GM21619 (cell line): ENCODE results near the gene TMEM242.

Source experiments
- ATAC-seq: cut with Tn5 transposase; IDR thresholded peaks from one replicate; pipeline ENCODE4 v1.9.1; 2021; ENCODE audit not compliant: unreplicated experiment

Gene TMEM242

DNA sequence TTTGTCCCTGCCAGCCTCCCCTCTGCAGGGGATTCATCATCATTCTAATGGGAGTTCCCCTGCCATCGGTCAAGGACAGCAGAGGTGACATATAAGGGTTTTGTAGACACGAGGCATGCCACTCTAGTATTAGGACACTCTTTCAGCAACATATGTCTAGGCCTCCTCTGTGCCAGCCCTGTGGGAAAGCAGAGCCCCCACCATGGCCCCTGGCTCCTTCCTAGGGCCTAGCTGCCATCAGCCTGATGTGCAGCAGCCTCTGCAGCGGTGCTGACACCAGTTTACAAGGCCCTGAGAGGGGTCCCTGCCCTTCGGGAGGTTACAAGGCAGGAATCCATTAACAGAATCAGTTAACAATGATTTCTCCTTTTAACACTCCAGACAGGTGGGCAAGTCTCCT, 32.5 kb downstream of the TMEM242 start:
- ATAC-seq = no peak

DNA sequence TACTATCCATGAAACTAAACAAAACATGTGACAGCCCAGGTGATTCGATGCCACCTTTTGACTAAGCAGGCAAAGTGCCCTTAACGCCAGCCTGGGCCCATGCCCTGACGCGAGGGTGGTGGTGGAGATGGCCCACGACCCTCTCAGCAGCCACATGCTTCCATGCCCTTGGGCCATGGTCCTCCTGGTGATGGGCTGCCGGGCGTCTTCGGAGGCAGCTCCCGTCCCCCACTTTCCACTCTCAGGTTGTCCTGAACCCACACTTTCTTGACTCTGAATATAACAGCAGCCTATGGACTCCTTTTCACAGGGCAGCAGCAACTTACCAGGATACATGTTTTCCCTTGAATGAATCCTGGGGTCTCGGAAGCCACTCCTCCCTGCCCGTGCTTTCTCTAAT, 33.6 kb downstream of the TMEM242 start:
- ATAC-seq = no peak

DNA sequence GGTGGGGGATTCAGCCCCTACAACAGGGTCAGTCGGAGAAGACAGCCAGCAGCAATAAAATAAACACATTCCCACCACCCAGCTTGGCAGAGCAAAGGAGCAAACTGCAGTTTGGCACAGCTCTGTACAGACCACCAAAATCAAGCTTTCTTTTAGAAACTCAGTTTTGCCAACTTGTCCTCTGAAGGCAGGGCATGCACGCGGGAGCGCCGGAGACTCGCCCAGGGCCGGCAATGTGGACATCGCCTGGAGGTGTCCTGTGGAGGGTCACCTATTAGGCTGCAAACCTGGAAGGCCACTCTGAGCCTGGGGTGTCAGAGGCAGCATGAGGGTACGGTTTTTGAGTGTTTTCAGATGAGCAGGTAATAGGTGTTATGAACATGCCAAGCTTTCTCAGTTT, 34.7 kb downstream of the TMEM242 start:
- no peak for ATAC-seq

DNA sequence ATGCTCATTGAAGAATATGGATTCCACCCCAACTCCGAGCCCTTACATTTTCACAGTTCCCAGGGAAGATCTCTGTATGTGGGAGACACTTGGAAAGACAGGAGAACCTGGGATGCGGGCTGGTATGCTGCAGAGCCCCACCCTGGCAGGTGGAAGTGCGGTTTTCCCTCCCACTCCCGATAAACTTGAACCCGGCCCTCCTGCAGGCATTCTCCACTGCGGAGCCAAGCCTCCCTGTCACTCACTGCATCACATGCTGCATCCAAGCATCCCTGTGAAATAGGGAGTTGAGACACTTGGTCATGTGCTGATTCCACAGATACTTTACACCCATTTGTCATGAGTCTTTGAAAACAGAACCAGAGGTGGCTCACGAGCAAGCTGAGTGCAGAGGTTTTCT, 35.4 kb downstream of the TMEM242 start:
- no peak for ATAC-seq

DNA sequence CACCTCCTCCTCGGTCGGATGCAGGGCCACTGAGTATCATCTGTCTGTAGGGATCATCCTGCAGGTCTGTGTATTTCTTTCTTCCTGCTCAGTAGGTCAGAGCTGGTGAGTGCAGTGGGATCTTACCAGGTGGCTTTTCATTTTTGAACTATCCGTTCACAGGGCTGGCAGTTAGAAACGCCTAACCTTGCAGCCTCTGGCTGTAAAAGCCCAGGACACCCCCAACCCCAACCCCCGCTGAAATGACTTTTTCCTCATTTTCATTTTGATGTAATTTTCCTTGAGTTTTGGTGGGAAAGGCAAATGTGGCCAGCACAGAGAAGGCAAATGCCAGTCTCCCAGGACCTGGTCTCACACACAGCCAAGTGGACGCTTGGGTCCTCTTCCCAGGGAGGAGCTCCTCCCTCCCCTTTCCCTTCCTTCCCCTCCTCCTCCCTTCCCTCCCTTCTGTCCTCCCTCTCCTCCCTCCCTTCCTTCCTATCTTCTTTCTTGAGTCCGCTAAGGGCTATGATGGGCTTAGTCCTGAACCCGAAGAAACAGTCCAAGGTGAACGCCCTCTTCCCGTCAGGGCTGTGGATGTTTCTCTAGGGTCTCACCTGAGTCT, 36.0 kb downstream of the TMEM242 start:
- ATAC-seq = no peak

DNA sequence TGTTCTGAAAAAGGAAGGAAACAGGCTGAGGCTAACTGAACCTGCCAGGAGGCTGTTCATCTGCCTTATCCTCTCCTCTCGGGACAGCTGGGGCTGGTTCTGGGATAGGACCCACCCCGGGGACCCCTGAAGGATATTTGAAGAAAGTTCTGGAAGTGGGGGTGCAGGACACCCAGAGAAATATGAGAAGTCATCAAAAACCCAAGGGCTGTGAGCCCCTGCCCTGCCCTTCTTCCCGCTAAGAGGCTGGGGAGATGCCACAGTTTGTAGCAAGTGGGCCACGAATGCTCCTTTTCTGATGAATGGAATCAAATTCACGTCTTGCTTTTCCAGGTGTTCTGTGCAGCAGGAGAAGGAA, 37.9 kb downstream of the TMEM242 start:
- no peak for ATAC-seq

DNA sequence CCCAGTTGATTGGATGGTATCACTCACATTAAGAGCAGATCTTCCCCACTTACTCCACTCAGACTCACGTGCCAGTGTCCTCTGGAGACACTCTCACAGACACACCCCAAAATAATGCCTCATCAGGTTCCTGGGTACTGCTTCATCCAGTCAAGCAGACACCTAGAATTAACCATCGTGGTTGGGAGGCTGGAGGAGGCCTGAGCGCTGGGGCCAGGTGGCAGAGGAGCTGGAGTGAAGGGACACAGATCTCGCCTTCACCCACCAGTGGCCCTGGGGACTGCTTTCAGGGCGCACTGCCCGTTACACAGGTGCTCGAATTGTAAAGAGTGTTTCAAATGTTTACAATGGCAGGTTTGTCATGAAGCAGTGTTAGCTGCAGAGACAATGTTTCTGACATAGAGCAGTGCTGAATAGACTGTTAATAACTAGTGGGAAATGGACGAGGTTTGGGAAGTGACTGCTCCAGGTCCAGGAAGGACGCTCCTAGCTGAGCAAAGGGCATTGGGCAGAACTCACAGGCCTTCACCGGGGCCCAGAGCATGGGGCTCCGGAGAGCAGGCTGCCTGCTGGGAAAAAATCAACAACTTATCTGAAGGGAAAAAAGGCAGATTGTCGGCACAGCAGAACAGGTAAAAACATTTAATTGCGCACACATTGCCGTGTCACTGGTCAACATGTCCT, 38.4 kb downstream of the TMEM242 start:
- no peak for ATAC-seq

DNA sequence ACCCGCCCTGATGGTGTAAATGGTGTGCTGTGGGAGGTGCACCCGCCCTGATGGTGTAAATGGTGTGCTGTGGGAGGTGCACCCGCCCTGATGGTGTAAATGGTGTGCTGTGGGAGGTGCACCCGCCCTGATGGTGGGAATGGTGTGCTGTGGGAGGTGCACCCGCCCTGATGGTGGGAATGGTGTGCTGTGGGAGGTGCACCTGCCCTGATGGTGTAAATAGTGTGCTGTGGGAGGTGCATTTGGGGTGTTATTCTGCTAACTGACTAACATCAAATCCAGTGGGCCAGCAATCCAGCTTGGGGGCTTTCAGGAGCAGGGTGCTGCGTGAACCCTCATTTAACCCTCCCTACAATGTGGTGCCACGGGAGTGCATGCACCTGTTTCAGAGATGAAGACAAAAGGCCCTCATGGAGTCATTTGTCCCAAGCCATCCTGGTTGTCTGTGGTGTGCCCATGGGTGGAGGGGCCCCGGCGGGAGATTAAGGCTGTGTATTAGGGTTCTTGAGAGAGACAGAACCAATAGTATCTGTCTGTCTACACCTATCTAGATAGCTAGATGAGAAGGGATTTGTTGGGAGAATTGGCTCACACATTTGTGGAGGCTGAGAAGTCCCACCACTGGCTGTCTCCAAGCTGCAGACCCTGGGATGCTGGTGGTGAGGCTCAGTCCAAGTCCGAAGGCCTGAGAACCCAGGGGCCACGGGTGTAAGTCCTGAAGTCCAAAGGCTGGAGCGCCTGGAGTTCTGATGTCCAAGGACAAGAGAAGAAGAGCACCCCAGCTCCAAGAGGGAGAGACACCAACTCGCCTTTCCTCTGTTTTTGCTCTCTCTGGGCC, 39.2 kb downstream of the TMEM242 start:
- no peak for ATAC-seq

DNA sequence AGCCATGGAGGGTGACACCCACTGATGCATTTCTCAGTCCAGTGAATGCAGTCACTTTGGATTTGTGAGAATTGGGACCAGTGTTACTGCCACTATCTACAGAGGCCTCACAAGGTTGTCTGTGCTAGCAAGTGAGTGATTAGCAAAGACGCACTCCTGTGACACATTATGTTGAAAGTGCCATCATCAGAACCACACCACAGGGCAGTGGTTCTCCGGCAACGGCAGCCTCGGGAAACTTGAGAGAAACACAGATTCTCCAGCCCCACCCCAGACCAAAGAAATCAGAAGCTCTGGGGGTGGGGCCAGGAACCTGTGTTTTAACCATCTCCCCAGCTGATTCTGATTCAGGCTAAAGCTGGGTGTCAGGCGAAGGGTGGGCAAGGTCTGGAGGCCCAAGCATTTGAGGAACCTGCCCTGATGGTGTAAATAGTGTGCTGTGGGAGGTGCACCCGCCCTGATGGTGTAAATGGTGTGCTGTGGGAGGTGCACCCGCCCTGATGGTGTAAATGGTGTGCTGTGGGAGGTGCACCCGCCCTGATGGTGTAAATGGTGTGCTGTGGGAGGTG, 39.9 kb downstream of the TMEM242 start:
- no peak for ATAC-seq

DNA sequence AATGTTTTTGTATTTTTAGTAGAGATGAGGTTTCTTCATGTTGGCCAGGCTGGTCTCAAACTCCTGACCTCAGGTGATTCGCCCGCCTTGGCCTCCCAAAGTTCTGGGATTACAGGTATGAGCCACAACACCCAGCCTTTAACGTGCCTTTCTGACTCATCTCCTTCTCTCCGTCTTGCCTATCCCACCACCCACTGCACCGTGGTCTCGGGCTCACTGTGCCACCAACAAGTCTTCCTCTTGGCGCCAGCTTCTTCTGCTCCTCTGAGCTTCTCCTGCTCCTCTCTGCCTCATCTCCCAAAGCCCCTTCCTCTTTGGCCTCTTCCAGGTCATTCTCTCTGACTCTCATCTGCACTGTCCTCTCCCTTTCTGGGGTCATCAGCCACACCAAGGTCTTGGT, 41.0 kb downstream of the TMEM242 start:
- no peak for ATAC-seq

DNA sequence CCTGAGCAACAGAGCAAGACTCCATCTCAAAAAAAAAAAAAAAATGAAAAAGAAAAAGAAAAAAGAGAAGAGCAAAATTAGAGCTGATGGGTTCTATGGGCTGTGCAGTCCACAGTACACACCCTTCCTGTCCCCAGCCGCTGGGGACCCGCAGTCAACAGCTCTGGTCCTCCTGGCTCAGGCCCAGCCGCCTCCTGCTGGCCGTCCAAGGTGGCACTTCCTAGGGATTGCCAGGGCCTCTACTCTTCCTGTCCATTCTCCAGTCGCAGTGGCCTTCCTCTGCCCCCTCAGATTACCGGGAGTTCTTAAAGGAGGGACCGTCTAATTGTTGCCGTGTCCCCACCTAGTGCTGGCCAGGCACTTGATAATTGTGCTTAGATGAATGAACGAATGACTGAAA, 41.7 kb downstream of the TMEM242 start:
- no peak for ATAC-seq

DNA sequence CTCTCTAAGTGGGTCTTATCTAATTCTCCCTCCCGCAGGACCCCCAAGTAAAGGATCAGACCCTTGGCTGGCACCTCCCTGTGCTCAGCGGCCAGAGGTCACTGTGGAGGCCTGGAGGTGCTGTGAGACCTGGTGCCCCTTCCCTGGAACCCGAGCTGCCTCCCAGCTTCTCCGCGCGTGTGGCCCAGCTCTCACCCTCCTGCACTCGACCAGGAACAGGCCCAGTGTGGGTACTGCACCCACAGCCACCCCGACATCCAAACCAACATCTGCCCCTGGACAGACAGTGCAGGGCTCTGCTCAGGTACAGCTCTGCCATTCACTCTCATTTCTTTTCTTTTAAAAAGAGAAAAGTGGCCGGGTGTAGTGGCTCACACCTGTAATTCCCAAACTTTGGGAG, 42.4 kb downstream of the TMEM242 start:
- no peak for ATAC-seq

DNA sequence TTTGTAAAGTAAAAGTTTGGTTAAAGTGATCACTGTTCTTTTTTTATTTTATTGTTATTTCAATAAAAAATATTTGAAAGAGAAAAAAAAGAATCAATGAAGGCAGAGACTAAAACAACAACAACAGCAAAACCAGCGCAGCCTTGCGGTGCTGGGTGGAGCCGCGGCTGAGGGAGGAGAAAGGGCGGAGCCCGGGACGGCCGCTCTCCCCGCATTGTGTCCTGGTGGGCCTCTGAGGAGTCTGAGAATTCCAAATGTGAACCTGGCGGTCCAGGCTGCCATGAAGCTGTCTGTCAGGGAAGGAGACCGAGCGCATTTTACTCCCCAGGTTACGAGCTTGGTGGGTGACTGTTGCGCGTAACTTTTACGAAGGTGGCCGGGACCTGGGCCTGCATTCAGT, 43.2 kb downstream of the TMEM242 start:
- no peak for ATAC-seq

DNA sequence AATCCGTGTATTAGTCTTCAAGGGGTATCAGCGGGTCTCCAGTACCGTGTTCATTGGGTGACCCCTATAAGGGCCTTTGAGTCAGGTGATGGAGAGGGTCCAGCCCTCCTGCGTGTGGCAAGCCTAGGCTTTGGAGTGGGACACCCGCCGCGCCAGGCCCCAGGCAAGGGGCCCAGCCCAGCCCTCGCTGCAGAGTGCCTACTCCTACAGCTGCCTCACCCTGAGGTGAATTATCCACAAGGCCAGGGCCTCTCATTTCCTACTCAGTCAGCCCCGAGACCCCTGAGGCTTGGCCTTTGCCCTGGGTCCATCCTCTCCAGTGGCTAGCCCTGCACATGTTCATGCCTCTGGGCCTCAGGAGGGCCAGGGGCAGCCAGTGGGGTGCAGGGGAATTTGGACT, 45.1 kb downstream of the TMEM242 start:
- no peak for ATAC-seq

DNA sequence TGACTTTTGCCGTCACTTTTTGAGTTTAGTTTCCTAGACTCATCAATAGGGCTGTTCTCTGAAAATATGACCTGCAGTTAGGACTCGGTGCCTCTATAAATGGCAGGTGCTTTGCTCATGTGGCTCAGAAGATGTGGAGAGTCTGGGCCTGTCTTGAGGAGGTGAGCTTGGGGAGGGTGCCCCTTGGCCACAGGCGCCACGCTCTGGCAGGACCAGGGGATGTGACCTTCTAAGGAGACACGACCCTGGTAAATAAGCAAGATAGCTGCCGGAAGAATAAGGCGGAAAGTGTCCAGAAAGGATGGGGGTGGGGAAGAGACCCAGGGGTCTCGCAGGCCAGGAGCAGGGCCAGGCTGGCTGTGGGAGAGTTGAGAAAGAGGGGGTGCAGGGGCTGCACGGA, 46.6 kb downstream of the TMEM242 start:
- no peak for ATAC-seq

DNA sequence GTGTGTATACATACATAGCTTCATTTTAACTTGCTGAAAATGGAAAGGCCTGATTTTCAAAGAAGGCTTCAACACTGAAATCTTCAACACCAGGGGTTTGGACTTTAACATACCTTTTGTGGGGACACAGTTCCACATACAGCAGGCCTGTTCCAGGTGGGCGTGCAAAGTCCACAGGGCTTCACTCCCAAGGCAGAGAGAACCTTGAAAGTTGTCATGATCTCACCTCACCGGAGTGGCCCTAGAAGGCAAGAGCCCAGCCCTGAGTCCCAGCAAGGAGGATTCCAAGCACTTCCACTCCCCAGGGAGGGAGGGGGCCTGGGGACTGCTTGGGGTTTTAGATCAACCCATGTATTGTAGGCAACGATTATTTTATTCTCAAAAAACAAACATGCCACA, 47.2 kb downstream of the TMEM242 start:
- ATAC-seq = no peak

DNA sequence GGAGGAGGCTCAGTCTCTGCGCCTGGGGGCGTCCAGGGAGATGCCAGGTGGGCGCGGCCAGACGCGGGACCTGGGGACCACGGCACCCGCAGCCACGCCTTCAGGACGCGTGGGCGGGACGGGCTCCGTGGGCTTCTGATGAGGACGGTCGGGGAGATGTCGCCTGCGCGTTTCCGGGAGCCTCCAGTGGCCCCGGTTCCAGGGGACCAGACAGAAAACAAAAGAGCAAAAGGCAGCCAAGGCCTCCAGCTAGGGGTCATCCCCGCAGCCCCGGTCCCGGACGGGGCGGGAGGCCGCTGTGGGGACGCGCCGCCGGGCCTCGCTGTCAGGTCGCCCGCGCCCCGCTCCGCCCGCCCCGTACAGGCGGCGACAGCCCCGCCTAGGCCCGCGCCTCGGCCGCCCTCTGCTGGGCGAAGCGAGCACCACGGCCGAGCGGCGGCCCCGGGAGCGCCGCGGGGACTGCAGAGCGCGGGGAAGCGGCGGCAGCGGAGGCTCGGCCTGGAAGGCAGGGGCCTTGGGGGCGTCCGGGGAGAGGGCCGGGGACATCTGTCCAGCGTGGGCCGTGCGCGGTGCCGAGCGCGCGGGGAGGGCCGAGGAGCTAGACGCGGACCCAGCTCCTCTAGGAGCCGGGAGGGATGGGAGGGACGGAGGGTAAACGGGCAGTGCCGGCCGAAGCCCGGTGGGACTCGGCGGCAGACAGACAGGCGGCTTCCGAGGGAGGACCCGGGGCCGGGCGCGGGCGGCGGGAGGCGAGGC, 48.7 kb downstream of the TMEM242 start:
- peak; percentile 90 for ATAC-seq

DNA sequence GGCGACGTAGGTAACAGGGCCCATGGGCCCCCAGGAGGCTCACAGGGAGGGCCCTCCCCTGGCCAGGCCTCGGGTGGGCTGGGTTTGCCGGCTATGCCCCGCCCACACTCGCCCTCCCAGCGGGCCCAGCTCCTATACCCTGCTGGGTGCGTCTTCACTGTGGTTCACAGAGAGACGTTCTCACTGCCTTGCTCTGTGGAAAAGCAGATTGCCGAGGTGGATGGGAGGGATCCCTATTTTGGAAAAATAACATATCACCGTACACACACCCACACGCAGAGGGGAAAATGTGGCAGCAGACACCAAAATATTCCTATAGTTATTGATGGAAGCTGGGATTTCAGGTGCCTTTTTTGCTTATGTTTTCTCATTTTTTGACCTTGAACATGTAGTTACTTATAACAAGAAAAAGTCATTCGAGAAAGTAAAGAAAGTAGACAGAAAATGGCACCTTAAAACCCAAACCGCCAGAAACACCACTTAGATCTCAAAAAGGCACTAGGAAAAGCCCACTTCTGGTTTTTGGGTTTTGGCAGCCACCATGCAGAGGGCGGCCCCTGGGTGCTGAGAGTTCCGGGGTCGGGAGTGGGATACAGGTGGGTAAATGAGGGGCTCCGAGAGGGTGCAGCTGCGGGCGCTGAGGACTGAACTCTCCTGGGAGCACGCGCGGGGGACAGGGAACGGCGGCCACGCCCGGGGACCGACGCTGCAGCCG, 49.4 kb downstream of the TMEM242 start:
- peak; percentile 36 for ATAC-seq

DNA sequence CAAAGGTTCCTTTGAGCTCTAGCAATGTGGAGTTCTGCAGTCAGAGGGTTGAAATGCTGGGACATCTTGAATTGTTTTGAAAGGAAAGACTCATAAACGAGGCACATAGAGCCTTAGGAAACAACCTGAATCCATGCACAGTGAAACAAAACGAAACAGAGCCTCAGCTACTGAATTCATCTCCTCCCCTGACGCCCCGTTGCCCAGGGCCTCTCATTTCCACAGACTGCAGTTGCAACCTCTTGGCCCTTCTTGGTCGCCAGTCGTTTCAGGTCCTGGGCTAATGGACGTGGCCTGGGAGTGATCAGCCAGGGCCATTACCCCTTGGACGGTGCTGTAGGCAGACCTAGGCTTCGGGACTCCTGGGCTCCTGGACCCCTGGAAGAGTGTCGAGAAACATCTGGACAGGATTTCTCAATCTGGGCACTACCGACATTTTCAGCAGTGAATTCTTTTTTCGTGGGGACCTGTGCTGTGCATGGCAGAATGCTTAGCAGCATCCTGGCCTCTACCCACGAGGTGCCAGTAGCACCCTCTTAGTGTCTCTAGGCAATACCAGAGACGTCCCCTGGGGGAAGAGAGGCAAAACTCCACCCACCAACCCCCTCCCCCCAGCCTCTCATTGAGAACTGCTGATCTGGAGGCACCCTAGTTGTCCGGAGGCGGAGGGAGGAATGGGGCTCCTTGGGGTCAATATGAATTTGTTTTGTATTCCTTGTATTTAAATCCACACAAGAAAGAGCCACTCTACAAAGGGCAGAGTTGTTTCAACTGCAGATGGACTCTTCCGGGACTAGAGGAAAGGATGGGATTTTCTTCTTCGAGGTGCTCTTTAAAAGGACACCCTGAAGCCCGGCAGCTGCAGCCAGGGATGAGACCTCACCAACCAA, 50.2 kb downstream of the TMEM242 start:
- ATAC-seq = no peak

DNA sequence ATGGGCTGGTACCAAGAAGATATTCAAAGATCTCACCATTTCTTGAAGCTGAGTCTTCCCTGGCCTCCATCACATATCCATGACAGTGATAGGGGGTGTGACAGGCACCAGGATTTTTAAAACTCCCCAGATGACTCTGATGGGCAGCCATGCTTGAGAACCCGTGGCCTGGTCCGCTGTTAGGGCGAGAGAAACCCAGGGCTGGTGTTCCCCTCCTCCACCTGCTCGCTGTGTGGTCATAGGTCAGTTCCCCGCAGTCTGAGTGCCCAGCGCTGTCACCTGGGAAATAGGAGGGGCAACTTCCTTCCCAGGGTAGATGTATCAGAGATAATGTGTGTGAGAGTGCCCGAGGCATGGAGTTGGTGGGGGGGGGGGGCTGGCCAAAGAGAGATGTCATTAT, 50.9 kb downstream of the TMEM242 start:
- no peak for ATAC-seq
